HepG2 (cell line): ENCODE data around the gene RAB39A. TPM values are rescaled to one million over a fixed set of nuclear protein-coding genes. Genes with fewer than 3 reads are reported as not detected.

ENCODE experiments used
- EHMT2 ChIP-seq: fragments of 200-600 bp; sonication (generic); IDR thresholded peaks from 2 replicates; pipeline ENCODE4 v1.7.0; 2017; ENCODE audit warnings: antibody characterized with exemption, low read depth, low read length, borderline replicate concordance
- ETV5 ChIP-seq: IDR thresholded peaks from 2 replicates; pipeline ENCODE4 v1.6.1; 2018; ENCODE audit warnings: missing biosample characterization, missing genetic modification reagents, inconsistent platforms, borderline replicate concordance
- FOSL2 ChIP-seq: sonication (generic); formaldehyde crosslinking; IDR thresholded peaks from 2 replicates; pipeline ENCODE4 v1.4.0; 2020; ENCODE audit warnings: missing genetic modification reagents
- KDM5B ChIP-seq: sonication (generic); formaldehyde crosslinking; IDR thresholded peaks from 2 replicates; pipeline ENCODE4 v1.4.0; 2020; ENCODE audit warnings: missing genetic modification reagents, mild to moderate bottlenecking, borderline replicate concordance
- POLR2G ChIP-seq: fragments of 200-400 bp; formaldehyde crosslinking; IDR thresholded peaks from 2 replicates; pipeline ENCODE4 v1.6.1; 2018; ENCODE audit warnings: mild to moderate bottlenecking, low read depth, low read length, moderate library complexity
- RCOR2 ChIP-seq: IDR thresholded peaks from 2 replicates; pipeline ENCODE4 v1.6.1; 2016; ENCODE audit warnings: missing biosample characterization, missing genetic modification reagents
- RFXAP ChIP-seq: sonication (generic); formaldehyde crosslinking; IDR thresholded peaks from 2 replicates; pipeline ENCODE4 v1.4.0; 2020; ENCODE audit warnings: missing genetic modification reagents, borderline replicate concordance
- SMAD3 ChIP-seq: sonication (generic); formaldehyde crosslinking; IDR thresholded peaks from 2 replicates; pipeline ENCODE4 v1.4.0; 2020; ENCODE audit warnings: missing genetic modification reagents
- ZFP62 ChIP-seq: sonication (generic); formaldehyde crosslinking; IDR thresholded peaks from 2 replicates; pipeline ENCODE4 v1.4.0; 2020; ENCODE audit warnings: missing genetic modification reagents
- ZNF18 ChIP-seq: sonication (generic); formaldehyde crosslinking; IDR thresholded peaks from 2 replicates; pipeline ENCODE4 v1.8.0; 2022; ENCODE audit warnings: mild to moderate bottlenecking, missing genetic modification reagents; ENCODE audit not compliant: insufficient replicate concordance
- ZNF264 ChIP-seq: sonication (generic); formaldehyde crosslinking; IDR thresholded peaks from 2 replicates; pipeline ENCODE4 v1.4.0; 2020; ENCODE audit warnings: missing genetic modification reagents
- ZNF343 ChIP-seq: sonication (generic); formaldehyde crosslinking; IDR thresholded peaks from 2 replicates; pipeline ENCODE4 v1.4.0; 2020; ENCODE audit warnings: mild to moderate bottlenecking, missing genetic modification reagents
- ZNF362 ChIP-seq: sonication (generic); formaldehyde crosslinking; IDR thresholded peaks from 2 replicates; pipeline ENCODE4 v1.4.0; 2020; ENCODE audit warnings: missing genetic modification reagents, mild to moderate bottlenecking, borderline replicate concordance
- ZNF468 ChIP-seq: sonication (generic); formaldehyde crosslinking; IDR thresholded peaks from 2 replicates; pipeline ENCODE4 v1.8.0; 2022; ENCODE audit warnings: mild to moderate bottlenecking, moderate library complexity, missing genetic modification reagents
- ZNF678 ChIP-seq: sonication (generic); formaldehyde crosslinking; IDR thresholded peaks from 2 replicates; pipeline ENCODE4 v1.4.0; 2020; ENCODE audit warnings: mild to moderate bottlenecking, missing genetic modification reagents
- ZNF747 ChIP-seq: sonication (generic); formaldehyde crosslinking; IDR thresholded peaks from 2 replicates; pipeline ENCODE4 v1.8.1; 2023; ENCODE audit warnings: missing genetic modification reagents, mild to moderate bottlenecking, borderline replicate concordance
- ZSCAN30 ChIP-seq: sonication (generic); formaldehyde crosslinking; IDR thresholded peaks from 2 replicates; pipeline ENCODE4 v1.5.0; 2020; ENCODE audit warnings: mild to moderate bottlenecking, missing genetic modification reagents
- ZSCAN31 ChIP-seq: sonication (generic); formaldehyde crosslinking; IDR thresholded peaks from 2 replicates; pipeline ENCODE4 v1.5.0; 2020; ENCODE audit warnings: low read depth, mild to moderate bottlenecking, missing genetic modification reagents
- polyA plus RNA-seq, 8 experiments: library from polyadenylated mRNA; depleted of rRNA in 3 of 8; stranded (reverse) in 7 of 8; unstranded in 1 of 8; fragments of >200 nt; fragmentation: Illumina TruSeq in 4 of 8; extraction: Trizol in 4 of 8; gene quantifications; 2 replicates each; pipeline versions ENCODE4 v1.2.1 to v1.2.3, GENCODE V29; 2011 to 2016; ENCODE audit warnings: low read depth in 4 of 8, missing spikeins in 1 of 8, mixed read lengths in 1 of 8; ENCODE audit not compliant: insufficient read depth in 1 of 8
- total RNA-seq, 5 experiments: library from RNA; depleted of rRNA; stranded (reverse); fragments of >200 nt; fragmentation: Illumina TruSeq; extraction: Trizol; gene quantifications; 2 replicates each; pipeline ENCODE4 v1.2.3, GENCODE V29; 2016; ENCODE audit warnings: low read depth in 1 of 5
- TF ChIP-seq, protein P1 (sequence below): sonication (generic); formaldehyde crosslinking; IDR thresholded peaks from 2 replicates; pipeline ENCODE4 v1.4.0; 2020; ENCODE audit warnings: mild to moderate bottlenecking, missing genetic modification reagents
- TF ChIP-seq, protein P2 (sequence below): sonication (generic); formaldehyde crosslinking; IDR thresholded peaks from 2 replicates; pipeline ENCODE4 v1.4.0; 2020; ENCODE audit warnings: missing genetic modification reagents, mild to moderate bottlenecking, borderline replicate concordance

RAB39A gene
- total and polyA plus RNA-seq, 2 of the 13 experiments (the other 11 are each of a cell fraction or from before 2014, with no cell fraction given), result not detected

DNA sequence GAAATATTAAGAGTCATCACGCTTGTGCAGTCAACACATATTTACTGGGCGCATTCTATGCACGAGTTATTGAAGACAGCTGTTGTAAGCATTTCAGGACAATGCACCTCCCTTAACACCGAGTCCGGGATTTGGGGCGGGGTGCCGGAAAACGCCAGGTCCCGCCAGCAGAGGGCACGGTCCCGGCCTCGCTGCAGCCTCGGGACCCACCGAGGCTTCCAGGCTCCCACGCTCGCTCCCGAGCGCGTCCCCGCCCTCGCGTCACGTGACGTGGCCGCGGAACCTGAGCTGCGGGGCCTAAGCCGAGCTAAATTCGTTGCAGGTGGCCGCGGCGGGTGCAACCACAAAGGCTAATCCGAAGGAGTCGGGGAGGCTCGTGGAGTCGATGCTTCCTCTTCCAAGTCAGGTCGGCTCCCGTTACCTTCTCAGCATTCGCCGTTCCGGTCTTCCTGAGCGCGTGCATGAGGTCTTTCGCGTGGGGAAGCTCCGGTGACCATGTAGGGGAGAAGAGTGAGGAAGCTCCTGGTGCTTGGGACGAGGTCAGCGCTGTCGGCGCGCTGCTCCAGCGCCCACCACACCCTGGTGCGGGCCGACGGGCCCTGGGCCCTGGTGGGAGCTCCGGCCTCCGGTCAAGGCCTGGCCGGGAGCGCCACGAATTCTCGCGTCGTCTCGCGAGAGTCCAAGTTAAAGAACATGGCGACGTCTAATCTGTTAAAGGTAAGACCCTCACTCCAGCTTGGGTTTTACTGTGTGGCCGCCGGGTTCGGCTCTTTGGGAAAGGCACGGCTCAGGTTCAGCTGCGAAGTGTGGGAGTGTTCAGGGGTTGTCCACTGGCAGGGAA, 80.6 kb downstream of the RAB39A start, which contains the start of gene CUL5 (continued):
- TF ChIP-seq ZSCAN30 (no peak), ZNF468 (CRISPR knock-in tag) (no peak; the same call in 1 of the 2 replicates), RCOR2 (CRISPR knock-in tag) (no peak), ZFP62 (CRISPR knock-in tag) (no peak), SMAD3 (CRISPR knock-in tag) (peak; percentile 59; the same call in 1 of the 2 replicates), ZNF18 (CRISPR knock-in tag) (peak; percentile 60), RFXAP (CRISPR knock-in tag) (0 out of 2 replicates have a peak, but pooled peaks have one; percentile 13), ZNF362 (CRISPR knock-in tag) (peak; percentile 28; the same call in 1 of the 2 replicates), FOSL2 (CRISPR knock-in tag) (peak; percentile 33; the same call in 1 of the 2 replicates), EHMT2 (no peak), ZSCAN31 (CRISPR knock-in tag) (peak; percentile 97), KDM5B (CRISPR knock-in tag) (peak; percentile 98), ETV5 (CRISPR knock-in tag) (peak; percentile 24; the same call in 1 of the 2 replicates), POLR2G (peak; percentile 98), ZNF264 (peak; percentile 52; the same call in 1 of the 2 replicates), ZNF678 (CRISPR knock-in tag) (no peak), ZNF747 (peak; percentile 93), ZNF343 (CRISPR knock-in tag) (no peak; the same call in 1 of the 2 replicates)
- TF ChIP-seq, protein P1, sequence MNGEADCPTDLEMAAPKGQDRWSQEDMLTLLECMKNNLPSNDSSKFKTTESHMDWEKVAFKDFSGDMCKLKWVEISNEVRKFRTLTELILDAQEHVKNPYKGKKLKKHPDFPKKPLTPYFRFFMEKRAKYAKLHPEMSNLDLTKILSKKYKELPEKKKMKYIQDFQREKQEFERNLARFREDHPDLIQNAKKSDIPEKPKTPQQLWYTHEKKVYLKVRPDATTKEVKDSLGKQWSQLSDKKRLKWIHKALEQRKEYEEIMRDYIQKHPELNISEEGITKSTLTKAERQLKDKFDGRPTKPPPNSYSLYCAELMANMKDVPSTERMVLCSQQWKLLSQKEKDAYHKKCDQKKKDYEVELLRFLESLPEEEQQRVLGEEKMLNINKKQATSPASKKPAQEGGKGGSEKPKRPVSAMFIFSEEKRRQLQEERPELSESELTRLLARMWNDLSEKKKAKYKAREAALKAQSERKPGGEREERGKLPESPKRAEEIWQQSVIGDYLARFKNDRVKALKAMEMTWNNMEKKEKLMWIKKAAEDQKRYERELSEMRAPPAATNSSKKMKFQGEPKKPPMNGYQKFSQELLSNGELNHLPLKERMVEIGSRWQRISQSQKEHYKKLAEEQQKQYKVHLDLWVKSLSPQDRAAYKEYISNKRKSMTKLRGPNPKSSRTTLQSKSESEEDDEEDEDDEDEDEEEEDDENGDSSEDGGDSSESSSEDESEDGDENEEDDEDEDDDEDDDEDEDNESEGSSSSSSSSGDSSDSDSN (CRISPR knock-in tag), result peak; percentile 95
- TF ChIP-seq, protein P2, sequence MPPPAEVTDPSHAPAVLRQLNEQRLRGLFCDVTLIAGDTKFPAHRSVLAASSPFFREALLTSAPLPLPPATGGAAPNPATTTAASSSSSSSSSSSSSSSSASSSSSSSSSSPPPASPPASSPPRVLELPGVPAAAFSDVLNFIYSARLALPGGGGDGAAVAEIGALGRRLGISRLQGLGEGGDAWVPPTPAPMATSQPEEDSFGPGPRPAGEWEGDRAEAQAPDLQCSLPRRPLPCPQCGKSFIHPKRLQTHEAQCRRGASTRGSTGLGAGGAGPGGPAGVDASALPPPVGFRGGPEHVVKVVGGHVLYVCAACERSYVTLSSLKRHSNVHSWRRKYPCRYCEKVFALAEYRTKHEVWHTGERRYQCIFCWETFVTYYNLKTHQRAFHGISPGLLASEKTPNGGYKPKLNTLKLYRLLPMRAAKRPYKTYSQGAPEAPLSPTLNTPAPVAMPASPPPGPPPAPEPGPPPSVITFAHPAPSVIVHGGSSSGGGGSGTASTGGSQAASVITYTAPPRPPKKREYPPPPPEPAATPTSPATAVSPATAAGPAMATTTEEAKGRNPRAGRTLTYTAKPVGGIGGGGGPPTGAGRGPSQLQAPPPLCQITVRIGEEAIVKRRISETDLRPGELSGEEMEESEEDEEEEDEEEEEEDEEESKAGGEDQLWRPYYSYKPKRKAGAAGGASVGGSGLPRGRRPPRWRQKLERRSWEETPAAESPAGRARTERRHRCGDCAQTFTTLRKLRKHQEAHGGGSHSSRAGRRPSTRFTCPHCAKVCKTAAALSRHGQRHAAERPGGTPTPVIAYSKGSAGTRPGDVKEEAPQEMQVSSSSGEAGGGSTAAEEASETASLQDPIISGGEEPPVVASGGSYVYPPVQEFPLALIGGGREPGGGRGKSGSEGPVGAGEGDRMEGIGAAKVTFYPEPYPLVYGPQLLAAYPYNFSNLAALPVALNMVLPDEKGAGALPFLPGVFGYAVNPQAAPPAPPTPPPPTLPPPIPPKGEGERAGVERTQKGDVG (CRISPR knock-in tag), result peak; percentile 90; the same call in 1 of the 2 replicates
